Measurements from ENCODE around the gene IPO8. TPM values are rescaled to one million over a fixed set of nuclear protein-coding genes. Genes with fewer than 3 reads are reported as not detected.

The IPO8 gene
- total RNA-seq, 1 donor from 2014 or later = 36.4 TPM

- no peak for TF ChIP-seq CTCF (IDR thresholded peaks at IDR 0.05; ENCODE audit: unreplicated experiment)
- H3K27ac Mint-ChIP-seq = no peak overlapping the region
- no peaks in the 10 kb centered on the region for H3K27me3 Mint-ChIP-seq (ENCODE audit: low read depth)
- no peaks in the 10 kb centered on the region for H3K36me3 Mint-ChIP-seq
- H3K4me3 Mint-ChIP-seq = no peak overlapping the region
- no peak for DNase-seq (ENCODE audit: low spot score in 2 of 2, unreplicated experiment in 2 of 2)
- H3K4me1 Mint-ChIP-seq = no peaks in the 10 kb centered on the region
- peaks cover 15% of the 10 kb centered on the region for H3K9me3 Mint-ChIP-seq
These were observed 107.9 kb downstream of the IPO8 start for GRCh38 chr12:30587782-30588181.

- no peak overlapping the region for H3K4me3 Mint-ChIP-seq
- H3K27me3 Mint-ChIP-seq (ENCODE audit: low read depth) = no peaks in the 10 kb centered on the region
- no peaks in the 10 kb centered on the region for H3K36me3 Mint-ChIP-seq
- peaks cover 9% of the 10 kb centered on the region for H3K9me3 Mint-ChIP-seq
- TF ChIP-seq CTCF (IDR thresholded peaks at IDR 0.05; ENCODE audit: unreplicated experiment) = no peak
- DNase-seq (ENCODE audit: low spot score in 2 of 2, unreplicated experiment in 2 of 2) = no peak
- H3K4me1 Mint-ChIP-seq = no peaks in the 10 kb centered on the region
- H3K27ac Mint-ChIP-seq = no peak overlapping the region
These were observed 109.8 kb downstream of the IPO8 start for GRCh38 chr12:30585877-30586276.

- H3K9me3 Mint-ChIP-seq = no peaks in the 10 kb centered on the region
- TF ChIP-seq CTCF (IDR thresholded peaks at IDR 0.05; ENCODE audit: unreplicated experiment) = no peak
- no peak overlapping the region for H3K4me3 Mint-ChIP-seq
- H3K4me1 Mint-ChIP-seq = no peaks in the 10 kb centered on the region
- no peak overlapping the region for H3K27ac Mint-ChIP-seq
- no peaks in the 10 kb centered on the region for H3K27me3 Mint-ChIP-seq (ENCODE audit: low read depth)
- no peak for DNase-seq (ENCODE audit: low spot score in 2 of 2, unreplicated experiment in 2 of 2)
- no peaks in the 10 kb centered on the region for H3K36me3 Mint-ChIP-seq
These were observed 112.7 kb downstream of the IPO8 start for GRCh38 chr12:30582943-30583342.

GRCh38 chr12:30580344-30580743 is 115.3 kb downstream of the IPO8 start:
- DNase-seq (ENCODE audit: low spot score in 2 of 2, unreplicated experiment in 2 of 2) = no peak
- no peak overlapping the region for H3K4me3 Mint-ChIP-seq
- H3K4me1 Mint-ChIP-seq = no peaks in the 10 kb centered on the region
- no peaks in the 10 kb centered on the region for H3K27me3 Mint-ChIP-seq (ENCODE audit: low read depth)
- H3K36me3 Mint-ChIP-seq = no peaks in the 10 kb centered on the region
- TF ChIP-seq CTCF (IDR thresholded peaks at IDR 0.05; ENCODE audit: unreplicated experiment) = no peak
- no peak overlapping the region for H3K27ac Mint-ChIP-seq
- H3K9me3 Mint-ChIP-seq = peaks cover 9% of the 10 kb centered on the region

Other genes starting within 250 kb of the IPO8 start
- 40.5 to 41.8 TPM (median 41.4 TPM) in 3 replicates for gene CAPRIN2, start 59.1 kb upstream of the IPO8 start, total RNA-seq
- 19.7 to 20.6 TPM (median 19.8 TPM) in 3 replicates for gene TSPAN11, start 230.9 kb upstream of the IPO8 start, total RNA-seq